ENCODE results near the gene LRP1B.

DNA sequence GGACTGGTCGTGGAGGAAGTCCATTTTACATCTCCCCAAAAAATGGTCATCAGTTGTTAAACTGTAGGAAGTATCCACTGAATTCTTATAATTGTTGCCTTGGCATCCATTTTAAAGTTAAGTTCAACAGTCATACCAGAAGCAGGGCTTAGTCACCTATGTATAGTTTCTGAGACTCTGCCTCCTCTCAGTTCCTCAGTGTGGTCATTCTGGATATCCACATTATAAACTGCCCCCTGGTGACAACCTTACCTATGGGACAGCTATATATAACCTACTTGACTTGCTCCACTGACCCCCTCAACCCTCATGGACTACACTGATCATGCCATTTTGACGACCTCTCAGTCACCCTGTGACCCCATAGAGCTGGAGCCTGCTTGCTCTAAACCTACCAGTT lies 617.0 kb downstream of the LRP1B start:
- TF ChIP-seq RXRA (IDR thresholded peaks at IDR 0.05; ENCODE audit: insufficient read depth, low read depth, low read length): no peak
- TF ChIP-seq, protein P1, sequence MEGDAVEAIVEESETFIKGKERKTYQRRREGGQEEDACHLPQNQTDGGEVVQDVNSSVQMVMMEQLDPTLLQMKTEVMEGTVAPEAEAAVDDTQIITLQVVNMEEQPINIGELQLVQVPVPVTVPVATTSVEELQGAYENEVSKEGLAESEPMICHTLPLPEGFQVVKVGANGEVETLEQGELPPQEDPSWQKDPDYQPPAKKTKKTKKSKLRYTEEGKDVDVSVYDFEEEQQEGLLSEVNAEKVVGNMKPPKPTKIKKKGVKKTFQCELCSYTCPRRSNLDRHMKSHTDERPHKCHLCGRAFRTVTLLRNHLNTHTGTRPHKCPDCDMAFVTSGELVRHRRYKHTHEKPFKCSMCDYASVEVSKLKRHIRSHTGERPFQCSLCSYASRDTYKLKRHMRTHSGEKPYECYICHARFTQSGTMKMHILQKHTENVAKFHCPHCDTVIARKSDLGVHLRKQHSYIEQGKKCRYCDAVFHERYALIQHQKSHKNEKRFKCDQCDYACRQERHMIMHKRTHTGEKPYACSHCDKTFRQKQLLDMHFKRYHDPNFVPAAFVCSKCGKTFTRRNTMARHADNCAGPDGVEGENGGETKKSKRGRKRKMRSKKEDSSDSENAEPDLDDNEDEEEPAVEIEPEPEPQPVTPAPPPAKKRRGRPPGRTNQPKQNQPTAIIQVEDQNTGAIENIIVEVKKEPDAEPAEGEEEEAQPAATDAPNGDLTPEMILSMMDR (IDR thresholded peaks at IDR 0.05; ENCODE audit: control extremely low read depth in 1 of 3, insufficient read depth in 1 of 3, low read depth in 1 of 3, low read length in 3 of 3): no peak
- TF ChIP-seq TEAD4 (IDR thresholded peaks at IDR 0.05; ENCODE audit: low read depth, low read length): no peak
- TF ChIP-seq CREB1 (IDR thresholded peaks at IDR 0.05): no peak
- no peak for TF ChIP-seq POLR2A (IDR thresholded peaks at IDR 0.05; ENCODE audit: control extremely low read depth in 1 of 2, low read depth in 2 of 2, low read length in 2 of 2)
- no peak for TF ChIP-seq ATF2 (IDR thresholded peaks at IDR 0.05; ENCODE audit: low read length)

Measured in H1 (cell line).